HL-60 (cell line): ENCODE results near the gene CASP4.

Experiments used
- DNase-seq, 2 experiments: peaks; one replicate each; pipeline ENCODE4 v3.0.0-alpha.2; 2010 to 2020; ENCODE audit warnings: low read depth in 1 of 2, low spot score in 1 of 2
- H3K27ac ChIP-seq: fragments of 250-450 bp; sonication (Bioruptor Pico); replicated peaks from 2 replicates; pipeline ENCODE4 v1.5.1; 2020; ENCODE audit warnings: mild to moderate bottlenecking, moderate library complexity
- H3K27me3 ChIP-seq: fragments of 250-450 bp; sonication (Bioruptor Pico); 2 replicates; pipeline ENCODE4 v1.5.1; 2021; ENCODE audit warnings: mild to moderate bottlenecking, moderate library complexity; ENCODE audit not compliant: insufficient read depth, poor library complexity, severe bottlenecking
- H3K4me3 ChIP-seq: replicated peaks from 2 replicates; pipeline ENCODE4 v1.5.1; 2011; ENCODE audit warnings: mild to moderate bottlenecking, control low read depth, low read length; ENCODE audit not compliant: insufficient read depth
- GABPA ChIP-seq: IDR thresholded peaks from 2 replicates; pipeline ENCODE4 v1.6.1; 2012; ENCODE audit warnings: low read depth
- POLR2AphosphoS5 ChIP-seq: IDR thresholded peaks from 2 replicates; pipeline ENCODE4 v1.6.1; 2012; ENCODE audit warnings: low read depth
- SPI1 ChIP-seq: IDR thresholded peaks from 2 replicates; pipeline ENCODE4 v1.6.1; 2012; ENCODE audit warnings: low read depth, mild to moderate bottlenecking, borderline replicate concordance
- TF ChIP-seq, protein P1 (sequence below): IDR thresholded peaks from 2 replicates; pipeline ENCODE4 v1.6.1; 2012; ENCODE audit warnings: low read depth; ENCODE audit not compliant: insufficient replicate concordance
- TF ChIP-seq, protein P2 (sequence below): IDR thresholded peaks from one replicate; pipeline ENCODE4 v1.5.1; 2011; ENCODE audit warnings: low read length, control low read depth, inconsistent platforms; ENCODE audit not compliant: insufficient read depth

CASP4 gene

DNA sequence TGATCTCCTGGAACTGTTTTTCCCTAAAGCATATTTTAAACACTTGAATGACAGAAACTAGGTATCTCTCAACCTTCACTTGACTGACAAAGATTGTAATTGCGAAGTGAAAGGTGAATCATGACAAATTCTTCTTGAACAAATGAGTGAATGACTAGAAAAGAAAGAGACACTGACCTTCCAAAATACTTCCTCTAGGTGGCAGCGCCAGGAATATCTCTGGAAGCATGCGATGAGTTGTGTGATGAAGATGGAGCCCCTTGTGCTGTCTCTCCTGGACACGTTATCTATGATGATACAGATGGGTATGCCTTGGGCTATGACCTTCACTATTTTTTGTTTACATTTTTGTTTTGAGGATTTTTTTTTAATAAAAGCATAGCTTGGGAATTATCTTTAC, 63.1 kb downstream of the CASP4 start:
- no peak overlapping the region for H3K4me3 ChIP-seq
- no peaks in the 10 kb centered on the region for H3K27me3 ChIP-seq
- no peak overlapping the region for H3K27ac ChIP-seq
- DNase-seq: peak in 1 of 2 experiments; percentile 2
- no peak for TF ChIP-seq POLR2AphosphoS5
- TF ChIP-seq, protein P1, sequence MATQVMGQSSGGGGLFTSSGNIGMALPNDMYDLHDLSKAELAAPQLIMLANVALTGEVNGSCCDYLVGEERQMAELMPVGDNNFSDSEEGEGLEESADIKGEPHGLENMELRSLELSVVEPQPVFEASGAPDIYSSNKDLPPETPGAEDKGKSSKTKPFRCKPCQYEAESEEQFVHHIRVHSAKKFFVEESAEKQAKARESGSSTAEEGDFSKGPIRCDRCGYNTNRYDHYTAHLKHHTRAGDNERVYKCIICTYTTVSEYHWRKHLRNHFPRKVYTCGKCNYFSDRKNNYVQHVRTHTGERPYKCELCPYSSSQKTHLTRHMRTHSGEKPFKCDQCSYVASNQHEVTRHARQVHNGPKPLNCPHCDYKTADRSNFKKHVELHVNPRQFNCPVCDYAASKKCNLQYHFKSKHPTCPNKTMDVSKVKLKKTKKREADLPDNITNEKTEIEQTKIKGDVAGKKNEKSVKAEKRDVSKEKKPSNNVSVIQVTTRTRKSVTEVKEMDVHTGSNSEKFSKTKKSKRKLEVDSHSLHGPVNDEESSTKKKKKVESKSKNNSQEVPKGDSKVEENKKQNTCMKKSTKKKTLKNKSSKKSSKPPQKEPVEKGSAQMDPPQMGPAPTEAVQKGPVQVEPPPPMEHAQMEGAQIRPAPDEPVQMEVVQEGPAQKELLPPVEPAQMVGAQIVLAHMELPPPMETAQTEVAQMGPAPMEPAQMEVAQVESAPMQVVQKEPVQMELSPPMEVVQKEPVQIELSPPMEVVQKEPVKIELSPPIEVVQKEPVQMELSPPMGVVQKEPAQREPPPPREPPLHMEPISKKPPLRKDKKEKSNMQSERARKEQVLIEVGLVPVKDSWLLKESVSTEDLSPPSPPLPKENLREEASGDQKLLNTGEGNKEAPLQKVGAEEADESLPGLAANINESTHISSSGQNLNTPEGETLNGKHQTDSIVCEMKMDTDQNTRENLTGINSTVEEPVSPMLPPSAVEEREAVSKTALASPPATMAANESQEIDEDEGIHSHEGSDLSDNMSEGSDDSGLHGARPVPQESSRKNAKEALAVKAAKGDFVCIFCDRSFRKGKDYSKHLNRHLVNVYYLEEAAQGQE: no peak
- TF ChIP-seq SPI1: no peak
- TF ChIP-seq GABPA: no peak
- TF ChIP-seq, protein P2, sequence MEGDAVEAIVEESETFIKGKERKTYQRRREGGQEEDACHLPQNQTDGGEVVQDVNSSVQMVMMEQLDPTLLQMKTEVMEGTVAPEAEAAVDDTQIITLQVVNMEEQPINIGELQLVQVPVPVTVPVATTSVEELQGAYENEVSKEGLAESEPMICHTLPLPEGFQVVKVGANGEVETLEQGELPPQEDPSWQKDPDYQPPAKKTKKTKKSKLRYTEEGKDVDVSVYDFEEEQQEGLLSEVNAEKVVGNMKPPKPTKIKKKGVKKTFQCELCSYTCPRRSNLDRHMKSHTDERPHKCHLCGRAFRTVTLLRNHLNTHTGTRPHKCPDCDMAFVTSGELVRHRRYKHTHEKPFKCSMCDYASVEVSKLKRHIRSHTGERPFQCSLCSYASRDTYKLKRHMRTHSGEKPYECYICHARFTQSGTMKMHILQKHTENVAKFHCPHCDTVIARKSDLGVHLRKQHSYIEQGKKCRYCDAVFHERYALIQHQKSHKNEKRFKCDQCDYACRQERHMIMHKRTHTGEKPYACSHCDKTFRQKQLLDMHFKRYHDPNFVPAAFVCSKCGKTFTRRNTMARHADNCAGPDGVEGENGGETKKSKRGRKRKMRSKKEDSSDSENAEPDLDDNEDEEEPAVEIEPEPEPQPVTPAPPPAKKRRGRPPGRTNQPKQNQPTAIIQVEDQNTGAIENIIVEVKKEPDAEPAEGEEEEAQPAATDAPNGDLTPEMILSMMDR: no peak

DNA sequence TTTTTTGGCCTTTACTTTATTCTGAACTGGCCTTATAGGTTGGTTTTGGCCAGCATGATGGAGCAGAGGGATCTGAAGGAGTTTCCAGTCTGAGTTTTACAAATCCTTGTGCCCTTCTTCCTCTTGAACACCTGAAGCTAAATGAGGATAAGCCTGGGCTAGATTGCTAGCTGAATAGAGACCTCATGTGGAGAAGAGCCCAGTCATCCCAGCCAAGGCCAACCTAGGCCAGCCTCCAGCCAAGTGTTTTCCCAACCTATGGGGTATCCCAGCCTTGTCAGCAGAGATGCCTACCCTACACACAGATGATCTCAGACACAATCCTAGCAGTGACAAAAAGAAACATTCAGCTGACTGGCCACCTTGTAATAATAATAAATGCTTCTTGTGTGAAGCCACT, 69.1 kb downstream of the CASP4 start:
- no peaks in the 10 kb centered on the region for H3K27me3 ChIP-seq
- H3K27ac ChIP-seq: no peak overlapping the region
- H3K4me3 ChIP-seq: no peak overlapping the region
- TF ChIP-seq SPI1 (no peak), POLR2AphosphoS5 (no peak), GABPA (no peak)
- TF ChIP-seq, protein P1: no peak
- TF ChIP-seq, protein P2: no peak
- no peak for DNase-seq

- DNase-seq: no peak
- Histone ChIP-seq H3K4me3 (no peak overlapping the region), H3K27ac (no peak overlapping the region), H3K27me3 (no peaks in the 10 kb centered on the region)
- TF ChIP-seq GABPA (no peak), POLR2AphosphoS5 (no peak), SPI1 (no peak)
- TF ChIP-seq, protein P2: no peak
- TF ChIP-seq, protein P1: no peak
These were observed 69.7 kb downstream of the CASP4 start for GRCh38 chr11:104898685-104899013.
